Measurements from ENCODE around the gene MTUS2.

Gene MTUS2

GRCh38 chr13:29105779-29106178 lies 285.6 kb downstream of the MTUS2 start:
- no peak overlapping the region for H3K27ac ChIP-seq
- no peak for TF ChIP-seq CTCF (IDR thresholded peaks at IDR 0.05)
- H3K9me3 ChIP-seq: no peaks in the 10 kb centered on the region
- no peaks in the 10 kb centered on the region for H3K4me1 ChIP-seq (ENCODE audit: control insufficient read depth in 1 of 2, insufficient read depth in 1 of 2, low read depth in 1 of 2, low read length in 1 of 2)
- H3K27me3 ChIP-seq: no peaks in the 10 kb centered on the region
- no peak overlapping the region for H3K4me3 ChIP-seq (ENCODE audit: low read depth in 1 of 2, low read length in 1 of 2)
- H3K36me3 ChIP-seq: no peaks in the 10 kb centered on the region

- no peak for TF ChIP-seq CTCF (IDR thresholded peaks at IDR 0.05)
- Histone ChIP-seq H3K27me3 (no peaks in the 10 kb centered on the region), H3K4me3 (ENCODE audit: low read depth in 1 of 2, low read length in 1 of 2) (no peak overlapping the region), H3K36me3 (no peaks in the 10 kb centered on the region), H3K27ac (no peak overlapping the region), H3K9me3 (no peaks in the 10 kb centered on the region), H3K4me1 (ENCODE audit: control insufficient read depth in 1 of 2, insufficient read depth in 1 of 2, low read depth in 1 of 2, low read length in 1 of 2) (no peaks in the 10 kb centered on the region)
Measured at GRCh38 chr13:29106651-29107050, 286.5 kb downstream of the MTUS2 start.

GRCh38 chr13:29108068-29108786 lies 288.1 kb downstream of the MTUS2 start:
- Histone ChIP-seq H3K36me3 (no peaks in the 10 kb centered on the region), H3K4me1 (ENCODE audit: control insufficient read depth in 1 of 2, insufficient read depth in 1 of 2, low read depth in 1 of 2, low read length in 1 of 2) (no peaks in the 10 kb centered on the region), H3K9me3 (no peaks in the 10 kb centered on the region), H3K27ac (no peak overlapping the region), H3K27me3 (no peaks in the 10 kb centered on the region), H3K4me3 (ENCODE audit: low read depth in 1 of 2, low read length in 1 of 2) (no peak overlapping the region)
- no peak for TF ChIP-seq CTCF (IDR thresholded peaks at IDR 0.05)

DNA sequence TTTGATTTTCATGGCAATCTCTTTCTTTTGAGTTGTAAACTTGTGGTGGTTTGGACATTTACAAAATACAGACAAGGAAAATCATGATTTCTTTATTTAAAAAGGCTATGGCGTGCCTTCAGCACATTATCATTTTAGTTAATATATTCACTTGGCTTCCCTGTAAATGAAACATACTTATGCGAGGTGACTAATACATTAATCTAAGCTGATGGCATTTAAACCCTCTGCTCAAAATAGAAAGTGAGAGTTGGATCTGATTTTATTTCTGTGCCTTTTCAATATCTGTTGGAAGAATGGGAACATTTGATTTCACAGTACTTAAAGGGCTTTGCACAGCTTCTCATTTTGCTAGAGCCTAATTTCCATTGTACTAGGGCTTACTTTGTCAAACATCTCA lies 289.8 kb downstream of the MTUS2 start:
- Histone ChIP-seq H3K9me3 (no peaks in the 10 kb centered on the region), H3K4me1 (ENCODE audit: control insufficient read depth in 1 of 2, insufficient read depth in 1 of 2, low read depth in 1 of 2, low read length in 1 of 2) (no peaks in the 10 kb centered on the region)
- no peak for TF ChIP-seq CTCF (IDR thresholded peaks at IDR 0.05)

DNA sequence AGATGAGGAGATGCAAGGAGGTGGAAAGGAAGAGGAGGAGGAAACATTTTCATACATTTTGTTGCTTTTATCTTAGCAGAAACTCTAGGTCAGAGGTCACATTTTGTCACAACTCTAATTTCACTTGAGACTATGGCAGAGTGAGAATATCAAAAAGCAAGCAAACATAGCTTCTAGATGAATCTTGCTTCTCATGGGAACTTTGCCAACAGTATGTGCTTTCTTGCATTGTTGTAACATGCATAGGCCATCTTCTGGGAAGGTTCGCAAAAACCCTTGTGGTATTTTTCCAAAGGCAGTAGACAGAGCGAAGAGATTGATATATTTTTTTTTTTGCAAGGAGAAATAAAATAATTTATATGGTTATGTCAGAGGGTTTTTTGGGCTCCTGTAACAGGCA lies 291.3 kb downstream of the MTUS2 start:
- TF ChIP-seq CTCF (IDR thresholded peaks at IDR 0.05): no peak
- Histone ChIP-seq H3K36me3 (no peaks in the 10 kb centered on the region), H3K9me3 (no peaks in the 10 kb centered on the region), H3K4me1 (ENCODE audit: control insufficient read depth in 1 of 2, insufficient read depth in 1 of 2, low read depth in 1 of 2, low read length in 1 of 2) (no peaks in the 10 kb centered on the region), H3K27ac (no peak overlapping the region), H3K4me3 (ENCODE audit: low read depth in 1 of 2, low read length in 1 of 2) (no peak overlapping the region), H3K27me3 (no peaks in the 10 kb centered on the region)

More for the DNA sequence above, 289.8 kb downstream of the MTUS2 start:
- Histone ChIP-seq H3K36me3 (no peaks in the 10 kb centered on the region), H3K27ac (no peak overlapping the region), H3K27me3 (no peaks in the 10 kb centered on the region), H3K4me3 (ENCODE audit: low read depth in 1 of 2, low read length in 1 of 2) (no peak overlapping the region)
